ENCODE data around the gene PSMD14. TPM values are rescaled to one million over a fixed set of nuclear protein-coding genes. Genes with fewer than 3 reads are reported as not detected.
A peak's percentile ranks its signal among the peaks of the same experiment; 100 is the strongest.

Gene PSMD14
- 197 and 205 TPM in 2 replicates for total RNA-seq (2021)
- percentile 98 among the genes with signal in this experiment for Bru-seq, nascent RNA
- percentile 92 among the genes with signal in this experiment for BruChase-seq, experiment 1, labeled RNA remaining after a 2-hour chase
- BruChase-seq, experiment 2, labeled RNA remaining after a 6-hour chase, result percentile 86 among the genes with signal in this experiment
- long read RNA-seq, transcript PSMD14-201 (12 exons, 1,954 nt), result major isoform, 576 of 634 reads
- long read RNA-seq, partial matches to known transcripts, result 15 of 634 reads
- long read RNA-seq, other reads (novel, unspliced or antisense), result 42 of 634 reads

GRCh38 chr2:161308178-161308955 is at the start of gene PSMD14:
PSMD14 (plus strand) TSS chr2:161308425; CDS start chr2:161318826, 10,401 bp downstream.
- Histone ChIP-seq H3K27me3 (replicated peaks; ENCODE audit: insufficient read depth, low read depth, low read length, poor library complexity) (no peaks in the 10 kb centered on the region), H3K4me3 (ENCODE audit: low read depth, low read length, poor library complexity, severe bottlenecking) (peak within 1 kb of the TSS; percentile 67), H3K4me1 (ENCODE audit: insufficient read depth, low read length, poor library complexity, severe bottlenecking) (no peaks in the 10 kb centered on the region), H3K27ac (ENCODE audit: low read depth, low read length, poor library complexity, severe bottlenecking) (peak within 1 kb of the TSS; percentile 95), H3K36me3 (ENCODE audit: insufficient read depth, low read length, poor library complexity, severe bottlenecking) (peaks cover 3% of the 10 kb centered on the region), H3K9me3 (ENCODE audit: low read depth, low read length, poor library complexity, severe bottlenecking) (no peaks in the 10 kb centered on the region)
- ChIA-PET CTCF (no interaction called here), POLR2A (ENCODE audit: low non-redundant PET) (interaction anchor here (0.7 kb wide), 3 partner anchors 40 to 934 kb away, joined by 3 read pairs; no protein-coding TSS in a partner anchor)
- no TSS peak for BruUV-seq (replicated peaks)
- intact Hi-C loops (cut with micrococcal nuclease; ENCODE audit: unreplicated experiment), result no loop called here
- peak; percentile 97 for DNase-seq (ENCODE audit: low spot score)
- TF ChIP-seq CTCF (conservative IDR thresholded peaks at IDR 0.05; ENCODE audit: low read depth, low read length) (no peak), EZH2 (IDR thresholded peaks at IDR 0.05; ENCODE audit: borderline replicate concordance, low read depth, low read length, poor library complexity, severe bottlenecking) (no peak)

- CTCF ChIA-PET, result interaction anchor here (0.6 kb wide), 1 partner anchor 217 kb away, joined by 3 read pairs; no protein-coding TSS in a partner anchor
- BruUV-seq (replicated peaks), result no TSS peak
Observed at GRCh38 chr2:161265874-161266273, 42.4 kb upstream of the PSMD14 start.

GRCh38 chr2:161269111-161269510 is 39.1 kb upstream of the PSMD14 start:
- BruUV-seq (replicated peaks), result no TSS peak
- Histone ChIP-seq H3K27ac (ENCODE audit: low read depth, low read length, poor library complexity, severe bottlenecking) (no peak overlapping the region), H3K9me3 (ENCODE audit: low read depth, low read length, poor library complexity, severe bottlenecking) (no peaks in the 10 kb centered on the region), H3K4me3 (ENCODE audit: low read depth, low read length, poor library complexity, severe bottlenecking) (no peak overlapping the region), H3K36me3 (ENCODE audit: insufficient read depth, low read length, poor library complexity, severe bottlenecking) (no peaks in the 10 kb centered on the region), H3K4me1 (ENCODE audit: insufficient read depth, low read length, poor library complexity, severe bottlenecking) (no peaks in the 10 kb centered on the region), H3K27me3 (replicated peaks; ENCODE audit: insufficient read depth, low read depth, low read length, poor library complexity) (no peaks in the 10 kb centered on the region)
- ChIA-PET POLR2A (ENCODE audit: low non-redundant PET) (no interaction called here), CTCF (no interaction called here)
- DNase-seq (ENCODE audit: low spot score), result no peak
- TF ChIP-seq EZH2 (IDR thresholded peaks at IDR 0.05; ENCODE audit: borderline replicate concordance, low read depth, low read length, poor library complexity, severe bottlenecking) (no peak), CTCF (conservative IDR thresholded peaks at IDR 0.05; ENCODE audit: low read depth, low read length) (no peak)
- intact Hi-C loops (cut with micrococcal nuclease; ENCODE audit: unreplicated experiment), result no loop called here

More at GRCh38 chr2:161265874-161266273, 42.4 kb upstream of the PSMD14 start:
- no peaks in the 10 kb centered on the region for H3K27me3 ChIP-seq (replicated peaks; ENCODE audit: insufficient read depth, low read depth, low read length, poor library complexity)
- H3K4me1 ChIP-seq (ENCODE audit: insufficient read depth, low read length, poor library complexity, severe bottlenecking), result no peaks in the 10 kb centered on the region
- no peak for TF ChIP-seq EZH2 (IDR thresholded peaks at IDR 0.05; ENCODE audit: borderline replicate concordance, low read depth, low read length, poor library complexity, severe bottlenecking)
- TF ChIP-seq CTCF (conservative IDR thresholded peaks at IDR 0.05; ENCODE audit: low read depth, low read length), result no peak
- no peaks in the 10 kb centered on the region for H3K36me3 ChIP-seq (ENCODE audit: insufficient read depth, low read length, poor library complexity, severe bottlenecking)
- H3K9me3 ChIP-seq (ENCODE audit: low read depth, low read length, poor library complexity, severe bottlenecking), result no peaks in the 10 kb centered on the region
- intact Hi-C loops (cut with micrococcal nuclease; ENCODE audit: unreplicated experiment), result no loop called here
- POLR2A ChIA-PET (ENCODE audit: low non-redundant PET), result no interaction called here
- DNase-seq (ENCODE audit: low spot score), result no peak
- H3K4me3 ChIP-seq (ENCODE audit: low read depth, low read length, poor library complexity, severe bottlenecking), result no peak overlapping the region
- H3K27ac ChIP-seq (ENCODE audit: low read depth, low read length, poor library complexity, severe bottlenecking), result no peak overlapping the region
